ENCODE results near the gene FBXL14. TPM values are rescaled to one million over a fixed set of nuclear protein-coding genes. Genes with fewer than 3 reads are reported as not detected.

FBXL14 gene
- total and polyA plus RNA-seq, 4 donors = 0.67 to 7.5 (median 4.9) TPM

GRCh38 chr12:1619159-1619558 lies 24.8 kb upstream of the FBXL14 start:
- TF ChIP-seq FOXA1 (IDR thresholded peaks at IDR 0.05) = no peak
- no peak for TF ChIP-seq YY1 (IDR thresholded peaks at IDR 0.05)
- no peak for TF ChIP-seq TAF1 (conservative IDR thresholded peaks at IDR 0.05)
- no peak for TF ChIP-seq EGR1 (IDR thresholded peaks at IDR 0.05; ENCODE audit: low read depth in 2 of 2)
- TF ChIP-seq FOXA2 (IDR thresholded peaks at IDR 0.05) = no peak
- TF ChIP-seq JUND (IDR thresholded peaks at IDR 0.05) = no peak
- no peak for TF ChIP-seq REST (IDR thresholded peaks at IDR 0.05)
- TF ChIP-seq RXRA (IDR thresholded peaks at IDR 0.05) = no peak
- no peak for TF ChIP-seq CTCF (IDR thresholded peaks at IDR 0.05; ENCODE audit: low read depth, low read length, missing input control)
- no peak for TF ChIP-seq SP1 (IDR thresholded peaks at IDR 0.05)
- no peak for TF ChIP-seq NR2F2 (IDR thresholded peaks at IDR 0.05)
- Histone ChIP-seq H3K36me3 (ENCODE audit: control insufficient read depth in 4 of 4, insufficient read depth in 3 of 4, low read depth in 1 of 4, low read length in 3 of 4) (no peaks in the 10 kb centered on the region), H3K27me3 (ENCODE audit: control insufficient read depth in 4 of 4, insufficient read depth in 4 of 4, low read length in 3 of 4) (no peaks in the 10 kb centered on the region), H3K4me1 (ENCODE audit: control insufficient read depth in 4 of 4, insufficient read depth in 4 of 4, low read length in 3 of 4) (no peaks in the 10 kb centered on the region), H3K27ac (ENCODE audit: low read depth in 1 of 2, low read length in 2 of 2) (no peak overlapping the region), H3K4me3 (ENCODE audit: low read depth in 1 of 3, low read length in 3 of 3) (no peak overlapping the region), H3K9ac (ENCODE audit: low read depth in 1 of 2, low read length in 2 of 2) (no peak overlapping the region), H3K9me3 (ENCODE audit: control insufficient read depth in 4 of 4, low read length in 3 of 4) (no peaks in the 10 kb centered on the region)
- DNase-seq (ENCODE audit: low spot score) = no peak
- WGBS = 87% methylated on average over 4 of the region's 4 CpGs

- no peak overlapping the region for H3K4me3 ChIP-seq (ENCODE audit: low read depth in 1 of 3, low read length in 3 of 3)
- no peaks in the 10 kb centered on the region for H3K36me3 ChIP-seq (ENCODE audit: control insufficient read depth in 4 of 4, insufficient read depth in 3 of 4, low read depth in 1 of 4, low read length in 3 of 4)
- no peak overlapping the region for H3K27ac ChIP-seq (ENCODE audit: low read depth in 1 of 2, low read length in 2 of 2)
- H3K4me1 ChIP-seq (ENCODE audit: control insufficient read depth in 4 of 4, insufficient read depth in 4 of 4, low read length in 3 of 4) = no peaks in the 10 kb centered on the region
- H3K9me3 ChIP-seq (ENCODE audit: control insufficient read depth in 4 of 4, low read length in 3 of 4) = no peaks in the 10 kb centered on the region
- no peak overlapping the region for H3K9ac ChIP-seq (ENCODE audit: low read depth in 1 of 2, low read length in 2 of 2)
- TF ChIP-seq ATF3 (IDR thresholded peaks at IDR 0.05) = no peak
- DNase-seq (ENCODE audit: low spot score) = no peak
- H3K27me3 ChIP-seq (ENCODE audit: control insufficient read depth in 4 of 4, insufficient read depth in 4 of 4, low read length in 3 of 4) = no peaks in the 10 kb centered on the region
Observed at GRCh38 chr12:1618489-1618888, 24.1 kb upstream of the FBXL14 start.

GRCh38 chr12:1616233-1617066 lies 22.1 kb upstream of the FBXL14 start:
- TF ChIP-seq SP1 (IDR thresholded peaks at IDR 0.05) (no peak), TAF1 (conservative IDR thresholded peaks at IDR 0.05) (no peak), RXRA (IDR thresholded peaks at IDR 0.05) (no peak), JUND (IDR thresholded peaks at IDR 0.05) (no peak), FOXA1 (IDR thresholded peaks at IDR 0.05) (no peak), EGR1 (IDR thresholded peaks at IDR 0.05; ENCODE audit: low read depth in 2 of 2) (no peak), NR2F2 (IDR thresholded peaks at IDR 0.05) (no peak)
- H3K27ac ChIP-seq (ENCODE audit: low read depth in 1 of 2, low read length in 2 of 2) = no peak overlapping the region
- no peaks in the 10 kb centered on the region for H3K27me3 ChIP-seq (ENCODE audit: control insufficient read depth in 4 of 4, insufficient read depth in 4 of 4, low read length in 3 of 4)
- no peak overlapping the region for H3K9ac ChIP-seq (ENCODE audit: low read depth in 1 of 2, low read length in 2 of 2)
- DNase-seq (ENCODE audit: low spot score) = no peak
- H3K4me3 ChIP-seq (ENCODE audit: low read depth in 1 of 3, low read length in 3 of 3) = no peak overlapping the region
- H3K4me1 ChIP-seq (ENCODE audit: control insufficient read depth in 4 of 4, insufficient read depth in 4 of 4, low read length in 3 of 4) = peaks cover 0 to 10% (median 8%) of the 10 kb centered on the region in 4 donors
- 82% methylated on average over 16 of the region's 16 CpGs for WGBS
- no peaks in the 10 kb centered on the region for H3K36me3 ChIP-seq (ENCODE audit: control insufficient read depth in 4 of 4, insufficient read depth in 3 of 4, low read depth in 1 of 4, low read length in 3 of 4)
- no peaks in the 10 kb centered on the region for H3K9me3 ChIP-seq (ENCODE audit: control insufficient read depth in 4 of 4, low read length in 3 of 4)
